Fibroblast of the aortic adventitia (primary cell): Measurements from ENCODE around the gene CLDN11. TPM values are rescaled to one million over a fixed set of nuclear protein-coding genes. Genes with fewer than 3 reads are reported as not detected.

ENCODE experiments used
- DNase-seq: peaks from one replicate; pipeline ENCODE4 v3.0.0-alpha.2; 2010; ENCODE audit warnings: low read depth
- H3K4me3 ChIP-seq: 2 replicates; pipeline ENCODE4 v1.5.1; 2011; ENCODE audit warnings: low read depth, mild to moderate bottlenecking, control low read depth, low read length, moderate library complexity
- total RNA-seq: library from RNA; depleted of rRNA; stranded (reverse); fragments of >200 nt; gene quantifications from 2 replicates; pipeline ENCODE4 v1.2.3, GENCODE V29; 2012; ENCODE audit warnings: low replicate concordance
- TF ChIP-seq, protein P1 (sequence below): IDR thresholded peaks from 2 replicates; pipeline ENCODE4 v1.5.1; 2011; ENCODE audit warnings: mild to moderate bottlenecking, low read length, control low read depth, inconsistent platforms; ENCODE audit not compliant: insufficient read depth

The CLDN11 gene
- total RNA-seq, 1 donor: 661 TPM

DNA sequence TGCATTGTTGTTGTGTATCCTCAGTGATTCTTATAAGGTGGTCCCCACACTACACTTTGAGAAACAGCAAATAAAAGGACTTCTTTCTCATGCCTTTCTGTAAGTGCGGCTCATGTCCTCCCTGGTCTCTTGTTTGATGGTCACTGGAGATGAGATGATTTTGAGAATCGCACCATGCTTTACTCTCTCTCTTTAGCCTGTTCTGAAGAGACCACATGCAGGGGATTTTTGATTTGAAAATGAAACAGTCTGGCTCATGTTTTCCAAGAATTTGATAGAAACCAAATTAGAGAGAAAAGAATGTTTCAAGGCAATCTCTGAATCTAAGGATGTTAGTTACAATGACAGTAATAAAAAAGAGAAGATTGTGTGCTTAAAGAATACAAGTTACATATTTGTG, 18.0 kb downstream of the CLDN11 start:
- H3K4me3 ChIP-seq: no peak overlapping the region
- TF ChIP-seq, protein P1, sequence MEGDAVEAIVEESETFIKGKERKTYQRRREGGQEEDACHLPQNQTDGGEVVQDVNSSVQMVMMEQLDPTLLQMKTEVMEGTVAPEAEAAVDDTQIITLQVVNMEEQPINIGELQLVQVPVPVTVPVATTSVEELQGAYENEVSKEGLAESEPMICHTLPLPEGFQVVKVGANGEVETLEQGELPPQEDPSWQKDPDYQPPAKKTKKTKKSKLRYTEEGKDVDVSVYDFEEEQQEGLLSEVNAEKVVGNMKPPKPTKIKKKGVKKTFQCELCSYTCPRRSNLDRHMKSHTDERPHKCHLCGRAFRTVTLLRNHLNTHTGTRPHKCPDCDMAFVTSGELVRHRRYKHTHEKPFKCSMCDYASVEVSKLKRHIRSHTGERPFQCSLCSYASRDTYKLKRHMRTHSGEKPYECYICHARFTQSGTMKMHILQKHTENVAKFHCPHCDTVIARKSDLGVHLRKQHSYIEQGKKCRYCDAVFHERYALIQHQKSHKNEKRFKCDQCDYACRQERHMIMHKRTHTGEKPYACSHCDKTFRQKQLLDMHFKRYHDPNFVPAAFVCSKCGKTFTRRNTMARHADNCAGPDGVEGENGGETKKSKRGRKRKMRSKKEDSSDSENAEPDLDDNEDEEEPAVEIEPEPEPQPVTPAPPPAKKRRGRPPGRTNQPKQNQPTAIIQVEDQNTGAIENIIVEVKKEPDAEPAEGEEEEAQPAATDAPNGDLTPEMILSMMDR: no peak
- DNase-seq: no peak

DNA sequence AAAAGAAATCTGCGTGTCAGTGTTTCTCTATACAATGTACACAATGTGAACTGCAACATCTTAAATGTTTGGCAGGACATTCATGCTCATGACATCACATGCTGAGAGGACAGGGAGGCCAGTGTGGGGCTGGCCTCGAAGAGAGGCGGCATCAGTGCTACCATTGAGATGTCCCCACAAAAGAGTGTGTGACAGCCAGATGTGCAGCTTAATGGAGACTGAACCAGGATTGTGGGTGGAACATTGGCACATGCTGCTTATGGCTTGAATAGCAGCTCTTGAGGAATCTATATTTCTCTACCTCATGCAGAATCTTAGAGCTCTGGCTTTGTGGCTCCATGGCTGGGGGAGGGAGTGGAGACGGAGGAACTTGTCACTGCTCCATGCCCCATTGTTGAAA, 18.5 kb downstream of the CLDN11 start:
- TF ChIP-seq, protein P1: no peak
- DNase-seq: no peak

DNA sequence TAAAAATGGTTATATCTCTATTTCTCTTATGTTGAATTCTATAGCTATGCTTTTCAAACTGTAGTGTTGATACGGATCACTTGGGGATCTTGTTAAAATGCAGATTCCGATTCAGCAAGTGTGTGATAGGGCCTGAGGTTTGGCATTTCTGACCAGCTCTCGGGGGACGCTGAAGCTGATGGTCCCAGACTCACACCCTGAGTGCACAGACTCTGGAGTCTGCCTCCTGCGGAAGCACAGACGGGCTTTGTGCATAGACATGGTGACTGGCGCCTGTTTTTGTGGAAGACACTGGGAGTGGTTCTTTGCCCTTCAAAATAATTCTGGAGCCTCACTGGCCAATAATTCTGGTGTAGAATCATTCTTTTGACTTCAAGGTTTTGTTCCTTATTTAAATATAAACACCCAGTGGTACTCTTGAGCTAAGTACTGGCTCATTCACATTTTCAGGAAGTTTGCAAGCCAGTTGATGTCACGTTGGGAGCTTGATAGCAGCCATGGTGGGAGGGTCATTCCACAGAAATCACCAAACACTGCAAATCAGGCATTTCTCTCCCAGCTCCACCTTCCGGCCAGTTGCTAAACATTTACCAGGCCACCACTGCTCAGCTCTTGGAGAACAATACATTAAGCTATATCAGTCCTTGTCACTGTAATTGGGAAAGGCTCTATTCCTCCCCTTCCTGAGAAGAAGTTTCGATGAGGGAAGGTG, 19.2 kb downstream of the CLDN11 start:
- H3K4me3 ChIP-seq: no peak overlapping the region
- TF ChIP-seq, protein P1: peak; percentile 14
- peak; percentile 49 for DNase-seq

More for the DNA sequence above, 18.5 kb downstream of the CLDN11 start:
- H3K4me3 ChIP-seq: no peak overlapping the region

DNA sequence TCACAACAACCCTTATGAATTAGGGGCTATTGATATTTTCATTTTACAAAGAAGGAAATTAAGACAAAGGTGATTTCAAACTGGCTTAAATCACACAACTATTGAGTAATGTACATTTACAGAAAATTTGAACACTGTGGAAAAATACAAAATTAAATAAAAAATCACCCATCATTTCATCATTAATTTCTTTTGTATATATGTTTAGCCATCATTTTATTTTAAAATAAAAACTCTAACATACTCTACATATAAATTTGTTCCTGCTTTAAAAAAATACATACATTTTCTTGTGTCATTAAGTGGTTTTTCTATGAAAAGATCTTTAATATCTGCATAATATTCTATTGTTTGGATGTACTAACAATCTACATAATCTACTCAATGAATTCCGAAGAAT, 20.2 kb downstream of the CLDN11 start:
- TF ChIP-seq, protein P1: no peak
- no peak for DNase-seq
- H3K4me3 ChIP-seq: no peak overlapping the region

DNA sequence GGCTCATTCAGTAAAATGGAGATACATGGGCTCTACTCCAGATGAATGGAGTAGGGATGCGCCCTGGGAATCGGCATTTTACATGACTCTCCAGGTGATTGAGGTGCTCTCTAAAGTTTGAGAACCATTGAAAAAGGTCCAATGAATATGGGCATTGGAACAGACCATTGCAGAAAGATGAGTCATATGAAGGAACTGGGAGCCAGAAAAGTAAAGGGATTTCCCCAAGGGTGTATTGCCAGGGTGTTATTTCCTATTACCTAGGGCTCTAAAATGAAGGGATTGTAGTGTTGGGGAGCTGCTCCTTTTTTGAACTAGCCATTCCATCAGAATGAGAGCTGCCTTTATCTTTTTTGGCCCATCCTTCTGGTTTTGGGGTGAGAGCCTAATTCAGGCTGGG, 21.7 kb downstream of the CLDN11 start:
- no peak overlapping the region for H3K4me3 ChIP-seq
- TF ChIP-seq, protein P1: no peak
- DNase-seq: peak; percentile 70

DNA sequence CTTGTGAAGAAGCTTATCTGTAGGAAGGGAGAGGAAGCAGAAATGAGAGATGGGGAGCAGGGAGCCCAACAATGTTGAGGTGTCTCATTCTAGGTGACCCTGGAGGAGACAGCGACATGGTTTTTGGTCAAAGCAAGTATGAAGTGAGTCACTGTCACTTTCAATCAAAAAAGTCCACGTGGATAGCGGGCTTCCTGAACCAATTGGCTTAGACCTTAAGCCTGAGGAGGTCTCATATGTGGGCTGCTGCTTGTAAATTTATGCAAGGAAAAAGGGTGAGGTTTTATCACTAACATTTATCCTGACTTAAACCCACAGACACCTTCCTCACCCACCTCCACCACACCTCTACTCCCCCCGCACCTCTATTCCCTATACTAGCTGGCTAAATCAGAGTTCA, 22.7 kb downstream of the CLDN11 start:
- TF ChIP-seq, protein P1: no peak
- no peak for DNase-seq
- H3K4me3 ChIP-seq: no peak overlapping the region

DNA sequence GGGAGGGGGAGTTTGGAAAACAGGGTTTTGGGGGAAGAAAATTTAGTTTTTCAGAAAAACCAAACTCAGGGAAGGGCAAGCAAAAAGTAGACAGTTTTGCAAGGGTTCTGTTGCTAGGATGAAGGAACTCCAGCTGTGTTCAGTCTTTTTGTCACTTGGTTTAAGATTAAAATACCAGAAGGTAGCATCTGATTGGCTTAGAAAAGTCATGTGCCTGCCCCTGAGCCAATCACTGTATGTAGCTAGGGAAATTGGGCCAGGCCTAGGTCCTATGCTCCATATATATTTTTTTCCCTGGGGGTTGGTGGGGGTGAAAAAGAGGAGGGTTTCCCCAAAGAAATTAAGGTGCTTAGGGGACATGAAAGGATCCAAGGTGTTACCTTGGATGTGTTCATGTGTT, 24.3 kb downstream of the CLDN11 start:
- DNase-seq: peak; percentile 53

More for the DNA sequence above, 24.3 kb downstream of the CLDN11 start:
- TF ChIP-seq, protein P1: no peak
- H3K4me3 ChIP-seq: no peak overlapping the region
